ENCODE data around the gene MYO5C.
"Not testable (repeated sequence)": the region's sequence is repeated elsewhere in the genome, so short reads cannot be mapped to it uniquely, and the experiment has no call there.

MYO5C gene

DNA sequence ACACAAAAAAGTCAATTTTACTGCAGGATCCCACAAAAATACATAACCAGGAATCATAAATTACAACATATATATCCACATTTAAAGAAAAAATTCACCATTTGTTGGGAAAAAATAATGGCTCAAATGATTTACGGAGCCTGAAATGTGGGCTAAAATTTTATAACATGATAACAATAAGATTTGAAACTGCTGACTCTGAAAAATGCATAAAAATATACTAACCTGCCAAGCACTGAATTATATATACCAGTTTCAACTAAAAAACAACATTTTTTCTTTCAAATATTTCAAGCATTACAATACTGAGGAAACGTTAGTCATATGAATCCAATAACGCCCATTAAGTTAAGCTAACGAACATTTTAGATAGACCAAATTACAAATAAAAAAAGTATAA, 12.2 kb upstream of the MYO5C start:
- no peak for FAIRE-seq

DNA sequence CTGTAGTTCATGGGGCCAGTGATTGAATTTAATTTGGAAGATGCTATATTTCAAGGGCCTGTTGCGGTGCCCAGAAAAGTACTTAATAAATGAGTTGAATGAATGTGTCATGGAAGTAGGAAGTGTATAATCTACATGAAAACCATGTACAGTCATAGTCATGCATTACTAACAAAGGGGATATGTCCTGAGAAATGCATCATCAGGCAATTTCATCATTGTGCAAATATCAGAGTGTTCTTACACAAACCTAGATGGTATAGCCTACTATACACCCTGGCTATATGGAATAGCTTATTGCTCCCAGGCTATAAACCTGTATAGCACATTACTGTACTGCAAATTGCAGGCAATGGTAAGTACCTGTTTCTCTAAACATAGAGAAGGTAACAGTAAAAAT, 10.7 kb upstream of the MYO5C start:
- no peak for FAIRE-seq

DNA sequence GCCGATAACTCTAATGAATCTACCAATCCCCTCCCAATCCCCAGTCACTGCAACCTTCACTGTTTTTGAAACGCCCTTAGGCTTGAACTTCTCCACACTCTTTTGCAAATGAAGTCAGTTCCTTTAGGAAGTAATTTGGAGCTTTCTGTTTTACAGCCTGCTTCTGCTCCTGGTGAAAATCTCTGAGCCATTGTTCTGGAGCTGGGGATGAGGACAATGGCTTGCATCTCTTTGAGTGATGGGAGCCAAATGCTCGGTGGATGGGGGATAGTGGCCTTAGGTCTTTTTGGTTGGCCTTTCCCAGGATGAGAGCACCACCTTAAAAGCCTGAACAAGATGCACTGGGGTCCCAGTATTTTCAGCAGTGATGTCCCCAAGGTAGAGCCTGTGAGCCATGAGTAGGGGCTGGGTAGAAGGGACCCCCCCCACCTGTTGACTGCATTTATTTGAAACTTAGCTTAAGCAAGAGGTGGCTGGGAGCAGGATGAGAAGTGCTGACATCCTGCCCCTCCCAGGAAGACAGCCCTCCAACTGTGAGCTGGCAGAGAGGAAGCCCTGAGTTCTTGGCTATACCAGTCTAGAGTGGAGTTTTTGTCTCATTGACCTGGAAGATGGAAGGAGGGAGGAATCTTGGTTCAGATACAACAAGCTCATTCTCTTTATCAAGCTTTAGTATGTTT, 7.6 kb upstream of the MYO5C start:
- FAIRE-seq: no peak

DNA sequence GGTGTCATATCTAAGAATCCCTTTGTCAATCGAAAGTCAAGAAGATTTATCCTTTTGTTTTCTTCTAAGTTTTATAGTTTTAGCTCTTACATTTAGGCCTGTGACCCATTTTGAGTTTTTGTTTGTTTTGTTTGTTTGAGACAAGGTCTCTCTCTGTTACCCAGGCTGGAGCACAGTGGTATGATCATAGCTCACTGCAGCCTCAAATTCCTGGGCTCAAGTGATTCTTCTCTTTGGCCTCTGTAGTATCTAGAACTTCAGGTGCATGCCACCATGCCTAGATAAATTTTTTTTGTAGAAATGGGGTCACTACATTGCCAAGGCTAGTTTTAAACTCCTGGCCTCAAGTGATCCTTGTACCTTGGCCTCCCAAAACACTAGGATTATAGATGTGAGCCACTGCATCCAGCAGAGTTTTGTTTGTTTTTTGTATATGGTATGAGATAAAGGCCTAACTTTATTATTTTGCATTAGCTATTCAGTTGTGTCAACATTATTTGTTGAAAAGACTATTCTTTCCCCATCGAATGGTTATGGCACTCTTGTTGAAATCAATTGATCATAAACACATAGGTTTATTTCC, 5.8 kb upstream of the MYO5C start:
- no peak for FAIRE-seq

DNA sequence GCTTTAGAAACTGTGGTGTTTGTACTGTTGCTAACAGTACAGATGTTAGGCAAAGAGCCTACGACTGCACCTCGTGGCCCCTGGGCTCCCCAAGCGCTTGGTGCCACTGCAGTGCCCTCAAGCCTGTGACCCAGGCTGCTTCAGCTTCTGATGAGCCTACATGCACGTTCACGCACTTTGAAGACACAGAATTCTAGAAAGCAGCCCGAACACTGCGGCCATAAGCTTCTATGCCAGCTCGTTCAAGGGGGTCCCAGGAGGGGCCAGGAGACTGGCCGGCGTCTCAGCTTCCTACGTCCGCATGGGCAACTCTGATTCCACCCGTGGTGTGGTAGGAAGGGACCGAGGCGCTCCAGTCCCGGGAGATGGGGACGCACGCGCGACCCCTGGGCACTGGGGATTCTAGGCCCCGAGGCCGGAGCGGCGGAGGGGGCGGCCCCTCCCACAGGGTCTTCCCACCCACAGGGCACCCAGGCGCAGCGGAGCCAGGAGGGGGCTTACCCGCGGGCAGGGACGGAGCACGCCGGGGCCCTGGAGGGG, 653 bp downstream of the MYO5C start:
- no peak for FAIRE-seq

DNA sequence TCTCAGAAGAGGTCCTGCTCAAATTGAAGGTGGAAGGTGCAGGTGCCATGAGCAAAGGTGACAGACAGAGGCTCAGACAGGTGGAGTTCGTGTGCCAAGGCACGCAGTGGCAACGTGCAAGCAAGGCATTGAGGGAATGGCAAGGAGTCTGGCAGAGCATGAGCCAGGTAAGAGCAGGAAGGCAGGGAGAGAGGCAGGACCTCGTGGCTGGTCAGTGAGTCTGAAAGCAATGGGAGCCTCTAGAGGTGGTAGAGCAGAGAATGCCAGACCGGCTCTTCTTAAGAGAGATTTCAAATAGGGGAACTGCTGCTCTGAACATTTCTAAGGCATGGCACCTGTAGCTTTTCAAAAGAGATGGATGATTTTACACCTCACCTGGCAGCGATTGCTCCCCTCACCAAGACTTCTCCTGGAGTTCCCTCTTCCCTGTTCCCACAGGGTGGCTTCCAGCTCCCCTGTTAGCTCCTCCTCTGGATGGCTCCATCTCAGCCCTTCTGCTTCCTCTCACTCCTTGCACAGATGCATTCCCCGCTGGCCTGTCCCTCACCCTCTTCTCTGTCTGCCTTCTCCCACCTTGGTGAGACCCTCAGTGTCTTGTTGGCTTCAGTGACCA, 2.7 kb downstream of the MYO5C start:
- no peak for FAIRE-seq

DNA sequence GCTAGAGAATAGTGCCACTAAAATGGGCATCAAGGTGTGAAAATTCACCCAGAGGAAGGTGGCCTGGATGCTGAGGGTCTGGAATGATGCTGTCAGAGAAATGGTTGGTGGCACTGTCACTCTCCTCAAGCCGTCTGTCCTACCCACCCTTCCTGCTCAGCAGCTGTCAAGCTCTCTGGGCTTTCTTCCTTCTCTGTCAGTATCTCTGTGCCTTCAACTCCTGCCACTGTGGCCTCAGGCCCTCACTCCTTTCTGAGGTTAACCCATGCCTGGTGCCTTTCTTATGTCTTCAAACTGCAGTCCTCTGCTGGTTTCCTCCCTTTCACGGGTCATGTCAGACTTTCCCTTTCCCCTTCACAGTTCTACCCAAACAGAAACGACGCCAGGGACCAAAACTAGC, 4.4 kb downstream of the MYO5C start:
- no peak for FAIRE-seq

DNA sequence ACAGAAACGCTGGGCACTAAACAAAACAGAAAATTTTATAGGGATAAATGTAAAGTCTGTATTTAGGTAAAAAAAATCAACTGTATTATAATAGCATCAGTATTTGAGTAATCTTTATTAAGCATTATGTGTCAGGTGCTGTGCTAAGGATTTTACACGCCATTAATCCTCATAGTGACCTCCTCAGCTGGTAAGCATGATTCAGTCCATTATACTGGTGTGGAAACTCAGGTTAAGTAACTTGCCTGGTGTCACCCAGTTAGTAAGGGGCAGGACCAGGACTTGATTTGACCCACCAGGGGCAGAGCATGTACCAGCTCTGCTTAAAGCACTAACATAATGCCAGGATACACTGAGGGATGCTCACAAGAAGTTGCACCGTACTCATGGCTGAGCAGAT, 4.8 kb downstream of the MYO5C start:
- FAIRE-seq: no peak

DNA sequence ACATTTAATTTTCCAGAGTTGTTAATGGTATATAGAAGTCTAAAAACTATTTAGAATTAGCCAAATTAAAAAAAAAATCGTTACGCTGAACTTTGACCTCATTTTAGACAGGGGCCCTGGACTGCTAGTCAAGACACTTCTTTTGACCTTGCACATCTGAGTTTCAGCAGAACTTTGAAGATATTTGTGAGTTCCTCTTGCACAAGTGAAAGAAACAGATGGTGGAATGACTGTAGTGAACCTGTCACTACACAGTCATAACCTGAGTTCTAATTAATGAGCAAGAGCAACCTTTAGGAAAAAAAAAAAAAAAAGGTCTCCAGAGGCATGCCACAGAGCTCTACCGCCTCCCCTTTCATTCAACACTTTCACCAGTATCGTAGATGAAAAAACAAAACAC, 5.3 kb downstream of the MYO5C start:
- FAIRE-seq: no peak

DNA sequence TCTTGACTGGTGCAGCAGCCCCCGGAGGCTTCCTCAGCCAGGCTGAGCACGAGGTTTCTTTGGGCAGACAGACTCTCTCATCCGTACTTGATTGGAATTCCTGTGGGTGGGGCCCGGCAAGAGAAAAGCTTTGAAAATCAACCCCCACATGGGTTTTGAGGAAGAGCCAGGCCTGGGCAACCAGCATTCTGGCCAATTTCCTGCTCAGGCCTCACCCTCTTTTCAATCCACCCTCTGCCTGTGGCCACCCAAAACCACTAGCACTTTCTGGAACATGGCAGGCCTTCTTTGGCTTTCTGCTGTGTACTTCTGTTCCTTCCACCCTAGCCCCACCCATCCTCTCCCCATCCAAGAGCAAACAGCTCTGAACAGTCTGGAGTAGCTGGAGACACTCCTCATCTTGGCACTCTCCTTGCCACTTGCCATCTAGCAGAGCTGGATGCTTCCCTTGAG, 5.9 kb downstream of the MYO5C start:
- no peak for FAIRE-seq

DNA sequence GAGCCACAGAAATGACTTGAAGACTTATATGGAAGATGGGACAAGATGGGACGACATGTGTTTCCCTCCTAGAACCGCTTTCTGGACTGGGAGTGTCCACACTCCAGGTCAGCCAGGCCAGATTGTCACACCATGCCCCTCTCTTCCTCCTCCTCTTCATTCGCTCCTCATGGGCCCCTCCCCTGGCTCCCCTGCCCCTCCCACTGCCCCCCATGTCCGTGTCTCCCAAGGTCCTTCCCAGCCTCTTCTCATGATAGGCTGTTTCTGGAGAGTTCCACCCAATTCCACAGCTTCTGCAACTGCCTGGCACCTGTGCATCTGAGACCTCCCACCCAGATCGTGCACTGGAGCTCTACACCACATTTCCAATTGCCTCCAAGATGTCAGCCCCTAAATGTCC, 6.6 kb downstream of the MYO5C start:
- FAIRE-seq: no peak

DNA sequence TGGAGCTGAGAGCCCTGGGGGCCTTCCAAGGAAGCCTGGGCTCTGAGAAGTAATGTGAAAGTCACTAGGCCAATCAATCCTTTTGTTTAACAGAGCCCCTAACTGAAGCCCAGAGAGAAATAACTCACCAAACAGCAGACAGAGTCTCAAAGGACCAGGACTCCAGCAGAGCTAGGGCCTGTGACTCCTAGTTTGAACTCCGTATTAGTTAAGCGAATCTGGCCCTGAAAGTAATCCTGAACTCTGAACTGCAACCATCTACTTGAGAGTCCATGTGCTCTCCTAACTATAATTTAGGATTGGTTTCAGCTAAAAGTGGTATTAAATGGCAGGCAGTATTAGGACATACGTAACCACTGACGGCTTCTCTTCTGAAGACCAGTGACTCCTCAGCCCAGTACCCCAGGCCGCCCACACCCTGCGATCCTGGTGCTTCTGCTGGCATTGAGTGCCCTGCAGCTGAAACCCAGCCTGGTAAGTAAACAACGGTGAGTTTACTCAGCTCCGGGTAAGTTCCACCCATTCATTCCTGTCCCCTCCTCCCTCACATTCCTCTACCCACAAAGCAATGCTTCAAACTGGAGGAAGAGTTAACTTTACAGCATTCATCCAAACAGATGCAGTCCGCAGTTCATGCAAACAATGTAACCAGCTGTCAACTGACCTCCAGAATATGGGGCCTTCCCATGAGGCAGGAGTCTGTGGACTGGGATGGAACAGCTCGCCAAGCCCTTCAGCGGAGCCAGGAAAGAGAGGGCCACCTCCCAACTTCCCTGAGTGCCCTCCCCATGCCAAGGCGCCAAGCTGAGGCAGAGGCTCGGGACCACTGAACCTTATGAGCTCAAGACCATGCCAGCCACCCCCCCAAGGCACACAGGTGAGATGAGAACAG, 7.3 kb downstream of the MYO5C start:
- FAIRE-seq: no peak

DNA sequence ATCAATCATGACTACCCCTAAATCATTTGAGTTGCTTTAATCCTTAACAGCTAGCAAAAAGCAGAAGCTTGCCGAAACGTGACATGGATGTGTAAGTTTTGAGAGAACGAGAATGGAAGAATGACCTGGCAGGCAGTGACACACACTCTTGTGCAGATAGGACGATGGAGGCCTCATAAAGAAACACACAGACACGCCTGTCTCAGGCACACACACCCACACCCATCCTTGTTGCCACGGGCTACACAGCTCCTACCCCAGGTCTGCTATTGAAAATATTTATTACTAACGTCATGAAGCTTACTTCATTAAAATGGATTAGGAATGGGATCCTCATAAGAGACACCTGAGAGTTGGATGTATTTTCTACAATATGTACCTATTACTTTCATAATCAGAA, 8.5 kb downstream of the MYO5C start:
- no peak for FAIRE-seq

DNA sequence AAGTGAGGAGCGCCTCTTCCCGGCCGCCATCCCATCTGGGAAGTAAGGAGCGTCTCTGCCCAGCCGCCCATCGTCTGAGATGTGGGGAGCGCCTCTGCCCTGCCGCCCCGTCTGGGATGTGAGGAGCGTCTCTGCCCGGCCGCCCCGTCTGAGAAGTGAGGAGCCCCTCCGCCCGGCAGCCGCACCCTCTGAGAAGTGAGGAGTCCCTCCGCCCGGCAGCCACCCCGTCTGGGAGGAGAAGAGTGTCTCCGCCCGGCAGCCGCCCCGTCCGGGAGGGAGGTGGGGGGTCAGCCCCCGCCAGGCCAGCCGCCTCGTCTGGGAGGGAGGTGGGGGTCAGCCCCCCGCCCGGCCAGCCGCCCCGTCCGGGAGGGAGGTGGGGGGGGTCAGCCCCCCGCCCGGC, 9.7 kb downstream of the MYO5C start:
- FAIRE-seq: not testable (repeated sequence)

DNA sequence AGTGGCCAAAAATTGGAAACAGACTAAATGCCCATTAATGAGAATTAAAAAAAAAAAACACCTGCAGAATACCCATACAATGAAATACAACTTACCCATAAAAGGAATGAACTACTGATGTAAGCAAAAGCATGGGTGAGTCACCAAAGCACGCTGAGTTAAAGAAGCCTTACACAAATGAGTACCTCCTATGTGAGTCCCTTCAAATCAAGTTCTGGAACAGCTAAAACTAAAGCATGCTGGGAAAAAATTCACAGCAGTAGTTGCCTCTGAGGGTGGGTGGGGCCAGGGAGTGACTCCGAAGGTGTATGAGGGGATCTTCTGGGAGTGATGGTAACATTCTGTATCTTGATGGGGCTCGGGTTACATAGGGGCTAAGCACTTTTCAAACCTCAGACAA, 11.4 kb downstream of the MYO5C start:
- no peak for FAIRE-seq

DNA sequence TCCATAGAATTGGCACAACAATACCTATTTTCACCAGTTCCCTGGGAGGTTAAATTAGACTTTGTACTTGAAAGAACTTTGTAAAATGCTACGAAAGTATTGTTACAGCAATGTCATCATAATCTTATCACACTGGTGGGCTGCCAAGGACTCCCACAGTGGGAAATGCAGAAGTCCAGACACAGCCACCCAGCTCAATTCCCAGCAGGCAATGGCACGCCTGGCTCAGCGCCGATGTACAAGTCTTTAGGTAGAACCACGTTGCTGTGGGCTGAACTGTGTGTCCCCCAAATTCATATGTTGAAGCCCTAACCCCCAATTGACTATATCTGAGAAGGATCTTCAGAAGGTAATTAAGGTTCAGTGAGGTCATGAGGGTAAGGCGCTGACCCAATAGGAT, 12.3 kb downstream of the MYO5C start:
- FAIRE-seq: no peak

DNA sequence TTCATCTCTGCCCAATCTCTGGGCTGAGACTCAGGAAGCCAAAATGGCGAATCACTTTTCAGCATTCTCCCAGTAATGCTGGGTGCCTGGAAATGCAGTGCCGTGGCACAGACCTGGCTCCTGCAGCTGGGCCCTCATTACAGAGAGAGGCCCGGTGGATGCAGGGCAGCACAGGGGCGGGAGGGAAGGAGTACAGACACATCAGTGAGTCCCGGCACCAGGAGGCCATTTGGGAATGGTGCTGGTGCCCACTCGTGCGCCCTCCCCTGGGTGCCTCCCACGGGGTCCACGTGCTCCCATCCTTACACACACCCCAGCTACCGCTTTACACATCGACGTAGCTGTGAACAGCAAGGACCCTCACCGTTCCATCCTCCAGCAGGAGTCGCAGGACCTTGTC, 13.2 kb downstream of the MYO5C start:
- FAIRE-seq: no peak

DNA sequence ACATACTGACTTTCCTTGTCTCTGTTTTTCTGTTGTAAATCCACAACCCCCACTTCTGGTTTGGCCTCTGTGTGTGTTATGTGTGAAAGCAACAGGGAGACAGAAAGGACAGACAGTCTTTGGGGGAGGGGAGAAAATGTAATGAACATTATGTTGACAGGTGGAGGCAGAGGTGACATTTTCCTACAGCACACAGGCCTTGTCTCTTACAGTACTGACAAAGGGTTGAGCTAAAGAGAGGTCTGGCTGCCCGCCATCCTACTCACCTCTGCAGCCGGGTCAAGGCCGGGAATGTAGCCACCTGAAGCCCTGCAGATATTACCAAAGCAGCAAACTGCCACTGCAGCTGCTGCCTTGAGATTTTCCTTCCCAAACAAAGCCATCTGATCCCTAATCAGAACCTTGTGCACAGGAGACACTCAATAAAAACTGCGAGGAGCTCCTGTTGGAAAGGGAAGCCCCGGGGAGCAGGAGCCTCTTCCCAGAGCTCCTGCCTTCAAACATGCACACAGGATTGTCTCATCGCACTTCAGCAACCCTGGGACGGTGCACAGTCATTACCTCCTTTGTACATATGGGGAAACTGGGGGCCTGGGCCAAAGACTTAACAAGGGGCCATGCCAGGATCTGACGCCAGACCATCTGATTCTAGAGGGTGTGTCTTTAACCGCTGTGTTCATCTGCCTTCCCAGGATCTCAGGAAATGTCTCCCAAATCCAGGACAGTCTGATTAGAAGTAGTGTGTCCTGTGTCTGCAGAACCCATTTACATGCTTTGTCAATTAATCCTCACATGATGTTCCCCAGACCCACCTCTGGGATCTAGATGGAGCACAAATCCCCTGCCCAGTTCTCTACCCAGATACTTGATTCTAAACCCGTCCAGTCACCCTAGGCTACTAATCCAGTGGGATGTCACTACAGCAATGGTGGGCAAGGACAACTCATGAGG, 14.2 kb downstream of the MYO5C start:
- FAIRE-seq: no peak

DNA sequence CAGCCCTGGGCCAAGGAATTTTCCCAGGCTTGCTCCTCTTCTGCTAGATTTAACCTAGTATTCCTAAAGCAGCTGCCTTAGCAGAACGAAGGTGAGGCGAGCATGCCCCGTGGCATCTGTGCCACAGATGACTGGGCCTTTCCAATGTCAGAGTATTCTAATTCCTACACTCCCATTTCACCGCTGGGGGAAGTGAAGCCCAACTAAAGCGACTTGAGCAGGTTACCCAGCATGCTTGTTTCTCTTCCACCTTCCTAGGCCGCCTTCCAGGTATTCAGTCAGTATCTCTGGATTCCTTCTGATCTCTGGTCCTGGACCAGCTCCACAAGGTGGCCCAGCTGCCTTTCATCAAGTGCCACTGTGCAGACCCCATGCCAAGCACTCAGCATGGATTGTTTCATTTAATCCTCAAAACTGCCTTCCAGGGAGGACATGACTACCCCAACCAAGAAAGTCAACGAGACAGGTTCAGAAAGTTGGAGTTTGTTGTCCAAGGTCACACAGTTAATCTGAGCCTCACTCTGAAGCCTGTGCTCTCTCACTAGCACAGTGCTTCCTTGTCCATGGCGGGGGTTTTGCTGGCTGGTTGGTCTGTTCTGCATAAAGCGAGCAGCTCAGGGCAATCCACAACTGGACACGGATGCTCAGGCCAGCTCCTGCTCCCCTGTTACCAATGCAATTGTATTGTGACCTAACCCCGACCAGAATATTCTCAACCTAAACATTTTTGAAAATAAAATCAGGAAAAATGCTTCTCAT, 15.1 kb downstream of the MYO5C start:
- FAIRE-seq: no peak

DNA sequence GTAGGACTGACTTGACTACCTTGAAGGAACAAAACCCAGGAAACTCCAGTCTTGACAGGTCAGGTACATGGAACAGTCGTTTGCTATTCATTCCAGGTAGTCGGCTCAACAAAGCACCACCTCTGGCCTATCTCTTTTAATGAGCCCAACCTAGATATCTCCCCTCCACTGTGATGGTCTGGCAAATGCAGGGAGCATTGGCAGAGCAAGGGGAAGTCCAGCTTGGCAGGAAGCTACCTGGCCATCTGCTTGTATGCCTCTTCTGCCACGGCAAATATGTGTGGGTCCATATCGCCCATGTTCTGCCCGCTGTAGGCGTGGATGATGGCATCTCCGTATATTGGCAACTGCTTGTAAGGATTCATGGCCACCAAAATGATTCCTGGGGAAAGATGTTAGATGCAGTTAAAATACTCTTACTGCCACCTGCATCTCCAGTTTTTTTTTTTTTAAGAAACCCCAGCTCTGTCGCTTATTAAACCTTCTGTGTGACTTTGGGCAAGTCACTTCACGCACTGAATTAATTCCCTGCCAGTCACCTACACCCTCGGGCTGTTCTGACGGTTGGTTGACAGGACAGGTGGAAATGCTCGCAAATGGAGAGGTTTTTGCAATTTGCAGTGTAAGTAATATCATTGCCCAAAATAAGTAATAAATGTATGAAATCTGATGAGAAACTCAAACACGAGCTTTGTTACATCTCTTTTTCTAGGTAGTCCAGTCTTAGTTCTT, 16.8 kb downstream of the MYO5C start:
- FAIRE-seq: no peak

DNA sequence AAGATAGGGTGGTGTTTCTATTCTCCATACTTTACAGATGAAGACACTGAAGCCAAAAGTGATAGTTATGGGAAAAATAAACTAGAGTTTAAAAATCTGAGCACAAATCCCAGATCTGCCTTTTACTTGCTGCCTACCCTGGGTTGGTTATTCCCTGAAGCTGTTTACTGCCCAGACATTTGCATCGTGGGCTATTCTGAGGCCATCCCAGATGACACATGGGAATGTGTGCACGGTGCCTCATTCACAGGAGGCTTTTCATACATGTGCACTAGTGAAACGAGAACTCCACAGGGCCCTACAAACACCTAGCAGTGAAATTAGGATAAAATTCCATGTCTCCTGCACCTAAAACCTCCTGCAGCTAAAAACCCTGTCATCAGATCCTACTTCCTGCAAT, 17.5 kb downstream of the MYO5C start:
- no peak for FAIRE-seq

All from TTC549 (cell line).